DMS79 (cell line): Measurements from ENCODE around the gene POLR2E.
"Not testable (repeated sequence)": the region's sequence is repeated elsewhere in the genome, so short reads cannot be mapped to it uniquely, and the experiment has no call there.

Experiments
- DNase-seq: peaks from one replicate; lab custom pipeline; 2025; lab: John Stamatoyannopoulos, UW

The POLR2E gene

DNA sequence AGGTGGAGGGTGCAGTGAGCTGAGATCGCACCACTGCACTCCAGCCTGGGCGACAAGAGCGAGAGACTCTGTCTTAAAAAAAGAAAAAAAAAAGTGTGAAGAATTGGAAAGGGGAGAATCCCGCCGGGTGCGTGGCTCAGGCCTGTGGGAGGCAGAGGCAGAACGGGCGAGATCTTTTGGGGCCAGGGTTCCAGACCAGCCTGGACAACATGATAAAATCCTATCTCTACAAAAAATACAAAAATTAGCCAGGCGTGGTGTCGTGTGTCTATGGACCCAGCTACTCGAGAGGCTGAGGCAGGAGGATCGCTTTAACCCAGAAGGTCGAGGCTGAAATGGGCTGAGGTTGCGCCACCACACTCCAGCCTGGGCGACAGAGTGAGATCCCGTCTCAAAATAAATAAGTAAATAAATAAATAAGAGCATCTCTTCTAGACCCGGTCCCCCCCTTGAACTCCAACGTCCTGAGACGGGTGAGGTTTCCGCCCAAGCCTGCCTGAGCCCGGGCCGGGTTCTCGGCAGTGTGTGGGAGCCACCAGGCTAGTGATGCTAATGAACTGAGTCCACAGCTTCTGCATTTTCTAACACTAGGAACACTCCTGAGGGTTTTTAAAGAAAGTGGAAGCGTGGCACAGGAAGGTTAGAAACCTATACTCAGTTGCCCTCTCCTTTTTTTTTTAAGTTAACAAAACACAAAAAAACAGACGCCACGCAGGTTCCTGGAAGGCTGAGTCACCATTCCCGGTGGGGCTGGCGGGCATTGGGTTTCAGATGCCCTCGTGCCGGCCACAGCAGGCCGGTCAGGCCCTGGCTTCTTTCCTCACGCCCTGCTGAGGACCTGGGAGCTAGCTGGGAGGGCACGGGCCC is 30.7 kb upstream of the POLR2E start:
- no peak for DNase-seq

DNA sequence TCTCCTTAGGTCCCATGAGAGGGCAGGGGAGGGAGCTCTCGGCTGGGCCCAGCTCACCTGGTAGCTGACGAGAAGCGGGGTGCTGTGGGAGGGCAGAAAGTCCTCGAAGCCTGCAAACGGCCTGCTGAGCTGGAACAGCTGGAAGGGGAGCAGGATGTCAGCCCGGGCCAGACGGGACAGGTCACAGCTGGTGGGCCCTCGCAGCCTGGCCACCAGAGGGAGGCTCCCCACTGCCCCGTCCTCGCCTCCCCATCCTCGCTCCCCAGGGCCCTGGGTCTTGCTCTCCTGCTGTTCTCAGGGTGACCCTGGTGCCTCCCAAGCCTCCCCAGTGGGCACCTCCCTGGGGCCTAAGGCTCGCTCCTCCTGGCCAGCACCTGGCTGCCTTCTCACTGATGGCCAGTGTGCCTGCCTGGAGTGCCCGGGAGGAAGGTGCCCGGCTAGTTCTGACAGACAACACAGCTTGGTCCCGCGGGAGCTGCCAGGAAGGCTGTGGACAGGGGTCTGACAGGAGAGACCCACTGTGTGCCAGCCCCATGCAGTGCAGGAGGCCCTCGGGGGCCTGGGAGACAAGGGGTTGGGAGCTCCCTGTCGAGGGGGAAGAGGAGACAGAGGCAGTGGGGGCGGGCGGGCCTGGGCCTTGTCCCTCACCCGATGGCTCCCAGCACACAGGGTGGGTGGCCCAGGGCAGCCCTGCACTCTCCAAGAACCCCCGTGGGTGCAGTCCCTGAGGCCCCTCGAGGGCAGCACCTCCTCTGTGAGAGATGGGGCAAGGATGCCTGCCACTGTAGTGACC is 28.9 kb upstream of the POLR2E start:
- no peak for DNase-seq

DNA sequence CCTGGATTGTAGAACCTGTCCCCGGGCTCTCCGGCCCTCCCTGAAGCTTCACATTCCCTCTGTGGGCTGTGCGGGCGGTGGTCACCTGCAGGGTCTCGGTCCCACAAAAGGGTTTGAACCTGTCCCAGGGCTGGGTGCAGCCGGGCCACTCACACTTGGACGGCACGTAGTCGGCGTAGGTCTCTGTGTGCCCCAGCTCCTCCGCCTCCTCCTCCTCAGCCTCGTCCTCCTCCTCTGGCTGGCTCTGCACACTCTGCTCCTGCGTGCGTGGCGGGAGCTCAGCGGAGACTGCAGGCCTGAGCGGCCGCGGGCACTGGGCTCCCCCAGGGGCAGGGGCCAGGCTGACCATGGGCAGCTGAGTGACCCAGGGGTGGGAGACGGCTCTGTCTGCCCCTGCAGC is 28.2 kb upstream of the POLR2E start:
- DNase-seq = no peak

DNA sequence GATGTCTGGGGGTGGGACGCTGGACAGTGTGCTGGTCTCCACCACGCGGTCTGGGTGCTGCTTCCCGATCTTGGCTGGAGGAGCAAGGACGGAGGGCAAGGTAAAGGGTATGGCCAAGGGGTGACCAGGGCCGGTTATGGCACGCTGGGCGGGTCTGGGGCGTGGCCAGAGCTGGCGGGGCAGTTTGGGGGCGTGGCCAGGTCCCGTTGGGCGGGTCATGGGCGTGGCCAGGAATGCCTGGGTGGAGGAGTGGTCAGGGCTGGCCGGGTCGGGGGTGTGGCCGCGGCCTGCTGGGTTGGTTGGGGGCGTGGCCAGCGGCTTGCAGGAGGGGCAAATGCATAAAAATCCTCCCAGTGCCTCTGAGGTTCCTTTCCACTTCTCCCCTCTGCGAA is 27.8 kb upstream of the POLR2E start:
- DNase-seq = no peak

DNA sequence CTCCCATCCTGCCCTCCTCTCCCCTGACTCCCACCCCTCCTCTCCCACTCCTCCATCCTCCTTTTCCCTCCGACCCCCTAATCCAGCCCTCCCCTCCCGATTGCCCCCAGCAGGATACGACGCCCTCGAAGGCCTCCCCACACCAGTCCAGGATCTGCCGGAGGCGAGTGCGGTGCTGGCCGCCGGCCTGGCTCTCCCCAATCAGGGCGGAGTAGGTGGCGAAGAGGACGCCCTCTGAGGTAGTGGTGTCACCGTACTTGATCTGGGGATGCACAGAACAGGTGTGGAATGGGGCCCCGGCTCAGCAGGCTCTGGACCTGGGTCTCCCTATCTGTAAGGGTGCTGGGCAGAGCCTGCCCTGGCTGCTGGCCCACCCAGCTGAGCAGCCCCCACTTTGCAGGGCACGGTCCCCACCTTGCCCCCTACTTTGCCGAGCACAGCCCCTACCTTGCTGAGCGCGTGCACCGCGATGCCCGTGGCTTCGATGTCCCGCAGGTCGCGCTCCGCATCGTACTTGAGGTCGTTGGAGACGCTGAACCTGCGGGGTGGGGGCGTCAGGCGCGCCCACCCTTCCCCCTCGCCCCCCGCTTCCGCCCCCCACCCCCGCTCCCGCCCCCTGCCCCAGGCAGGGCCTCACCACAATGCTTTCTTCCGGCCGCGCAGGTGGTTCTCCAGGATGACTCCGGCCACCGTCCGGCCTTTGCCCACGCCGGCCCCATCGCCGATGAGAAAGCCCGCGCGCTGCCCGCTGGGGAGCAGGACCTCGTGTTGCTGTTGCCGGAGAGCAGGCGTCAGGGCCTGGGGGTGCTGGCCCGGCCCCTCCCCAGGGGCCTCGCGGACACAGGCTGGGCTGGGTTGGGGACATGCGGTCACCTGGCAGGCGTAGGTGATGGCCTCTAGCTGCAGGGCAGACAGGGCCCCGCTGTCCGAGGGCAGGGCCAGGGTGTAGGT is 27.1 kb upstream of the POLR2E start:
- no peak for DNase-seq

DNA sequence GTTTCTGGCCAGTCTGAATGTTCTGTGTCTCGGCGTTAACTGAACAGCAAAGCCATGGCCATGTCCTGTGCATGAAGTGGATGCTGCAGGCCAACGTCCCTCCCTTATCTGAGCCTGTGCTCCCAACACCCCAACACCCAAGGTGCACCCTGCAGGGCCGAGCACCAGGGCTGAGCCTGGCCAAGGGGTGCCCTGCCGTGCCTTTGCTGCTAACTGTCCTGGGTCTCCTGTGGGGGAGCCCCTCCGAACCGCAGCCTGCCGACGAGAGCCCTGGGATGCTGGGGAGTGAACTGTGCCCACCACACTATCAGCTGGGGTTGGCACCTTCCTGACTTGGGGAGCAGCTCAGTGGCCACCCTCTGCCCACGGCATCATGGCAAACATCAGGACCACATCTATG is 26.2 kb upstream of the POLR2E start:
- DNase-seq = no peak

DNA sequence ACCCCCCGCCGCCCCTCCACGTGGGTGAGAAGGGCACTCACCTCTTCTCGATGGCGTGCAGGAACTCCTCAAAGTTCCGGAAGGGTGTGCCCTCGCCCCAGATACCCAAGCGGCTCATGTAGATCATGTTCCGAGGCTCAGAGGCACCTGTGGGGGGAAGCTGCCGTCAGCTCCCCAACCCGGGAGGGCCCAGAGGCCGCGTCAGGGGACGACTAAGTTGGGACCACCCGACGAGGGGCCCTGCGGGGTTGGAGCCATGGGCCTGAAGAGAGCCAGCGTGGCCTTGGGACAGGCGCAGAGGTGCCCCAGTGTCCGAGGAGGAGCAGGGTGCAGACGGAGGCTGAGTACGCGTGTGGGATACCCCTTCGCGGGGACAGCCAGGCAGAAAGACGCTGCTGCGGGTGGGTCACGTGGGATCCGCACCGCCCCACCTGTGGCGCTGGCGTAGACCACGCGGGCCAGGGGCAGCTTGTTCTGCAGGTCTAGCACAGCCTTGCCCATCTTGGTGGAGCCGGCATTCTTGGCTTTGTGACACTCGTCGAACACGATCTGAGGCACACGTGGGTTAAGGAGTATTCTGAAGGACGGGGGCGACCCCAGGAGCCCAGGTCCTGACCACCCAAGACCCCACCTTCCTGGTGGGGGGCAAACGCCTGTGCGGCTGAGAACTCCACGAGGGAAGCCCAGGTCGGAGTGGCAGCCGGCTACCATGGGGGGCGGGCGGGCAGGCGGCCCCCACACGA is 24.5 kb upstream of the POLR2E start:
- no peak for DNase-seq

DNA sequence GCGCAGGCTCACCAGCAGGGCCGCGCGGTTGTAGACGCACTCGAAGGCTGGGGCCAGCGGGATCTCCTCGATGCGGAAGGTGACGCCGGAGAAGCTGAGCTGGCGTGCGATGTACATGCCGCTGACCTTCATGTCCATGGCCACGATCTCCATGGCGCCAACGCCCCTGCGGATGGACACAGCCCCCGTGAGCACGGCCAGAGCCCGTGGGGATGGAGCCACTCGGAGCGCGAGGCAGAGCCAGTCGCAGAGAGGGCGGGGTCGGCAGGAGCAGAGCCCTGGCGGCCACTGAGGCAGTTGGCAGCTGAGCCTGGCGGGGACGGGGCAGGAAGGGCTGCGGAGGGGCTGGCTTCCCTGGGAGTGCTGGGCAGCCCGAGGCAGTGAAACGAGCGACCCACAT is 23.8 kb upstream of the POLR2E start:
- no peak for DNase-seq

DNA sequence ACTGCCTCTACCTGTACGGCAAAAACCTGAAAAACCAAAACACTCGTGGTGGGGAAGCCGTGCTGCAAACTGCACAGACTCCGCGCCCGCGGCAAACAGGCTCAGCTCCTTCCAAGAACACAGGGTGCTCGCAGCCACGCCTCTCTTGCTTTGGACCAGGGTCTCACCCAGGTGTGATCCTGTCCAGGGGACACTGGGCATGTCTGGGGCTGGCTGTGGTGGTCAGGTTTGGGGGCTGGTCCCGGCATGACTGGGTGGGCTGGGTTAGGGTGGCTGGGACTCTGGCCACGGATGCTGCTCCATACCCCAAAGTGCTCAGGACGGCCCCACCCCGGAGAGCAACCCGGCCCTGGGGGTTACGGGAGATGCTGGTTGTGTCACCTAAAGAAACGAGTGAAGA is 22.5 kb upstream of the POLR2E start:
- no peak for DNase-seq

DNA sequence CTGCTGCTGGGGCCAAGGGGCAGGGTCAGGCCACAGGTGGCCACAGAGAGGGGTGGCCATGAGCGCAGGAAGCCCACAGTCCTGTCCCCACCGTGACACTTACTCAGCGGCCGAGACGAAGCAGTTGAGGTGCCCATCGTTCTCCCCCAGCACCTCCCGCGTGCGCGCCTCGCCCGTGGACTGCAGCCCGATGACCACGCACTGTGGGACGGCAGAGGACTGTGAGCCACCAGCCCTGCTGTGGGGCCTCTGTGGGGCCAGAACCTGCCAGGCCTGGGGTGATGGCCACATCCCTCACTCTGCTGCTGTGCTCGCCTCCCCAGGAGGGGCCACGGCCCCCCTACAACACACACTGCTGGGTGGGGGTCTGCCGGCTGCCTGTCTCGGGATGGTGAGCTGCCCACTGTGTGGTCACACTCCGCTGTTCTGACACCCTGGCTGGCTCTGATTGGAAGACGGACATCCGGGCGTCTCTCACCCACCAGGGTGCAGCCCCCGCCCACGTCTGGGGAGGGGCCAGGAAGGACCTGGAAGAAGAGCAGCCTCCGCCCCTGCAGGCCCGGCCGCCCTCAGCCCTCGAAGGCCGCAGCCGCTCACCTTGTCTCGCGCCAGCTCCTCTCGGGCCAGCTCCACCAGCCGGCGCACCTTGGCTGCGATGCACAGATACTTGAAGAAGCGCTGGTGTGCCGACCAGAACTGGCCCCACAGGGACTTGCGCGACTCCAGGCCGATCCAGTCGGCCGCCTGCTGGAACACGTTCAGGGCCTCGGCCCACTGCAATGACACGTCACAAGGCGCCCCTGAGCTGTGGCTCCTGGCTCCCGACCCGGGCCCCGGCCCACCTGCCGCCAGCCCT is 21.8 kb upstream of the POLR2E start:
- no peak for DNase-seq

DNA sequence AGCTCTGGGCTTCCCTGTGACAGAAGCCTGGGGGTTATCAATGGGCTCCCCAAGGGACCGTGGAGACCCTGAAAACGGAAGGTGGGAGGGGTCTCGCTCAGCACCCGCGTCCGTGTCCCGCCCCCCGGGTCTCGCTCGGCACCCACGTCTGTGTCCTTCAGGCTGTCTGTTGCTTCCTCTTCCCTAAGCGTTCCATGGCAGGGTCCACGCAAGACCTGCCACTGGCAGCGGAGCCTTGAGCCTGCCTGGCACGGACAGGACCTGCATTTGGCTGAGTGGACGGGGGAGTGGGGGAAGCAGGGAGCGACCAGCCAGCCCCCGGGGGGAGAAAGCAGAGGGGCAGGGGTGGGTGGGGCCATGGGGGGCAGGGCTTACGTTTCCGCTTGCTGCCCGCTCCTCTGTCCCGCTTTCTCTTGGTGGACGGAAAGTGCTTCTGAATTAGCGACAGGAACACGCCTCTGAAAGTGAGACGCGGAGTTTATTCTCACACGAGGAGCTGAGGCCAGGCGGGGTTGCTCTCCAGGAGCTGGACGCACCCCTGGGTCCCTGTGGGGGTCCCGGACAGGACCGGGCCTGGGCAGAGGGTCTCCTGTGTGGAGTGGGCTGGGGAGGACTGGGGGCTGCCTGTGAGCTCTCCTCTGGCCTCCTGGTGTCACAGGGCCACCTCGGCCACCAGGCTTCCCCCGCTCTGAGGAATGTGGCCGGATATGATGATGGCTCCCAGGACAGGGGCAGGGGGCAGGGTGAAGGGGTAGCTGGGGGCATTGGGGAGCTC is 20.7 kb upstream of the POLR2E start:
- no peak for DNase-seq

DNA sequence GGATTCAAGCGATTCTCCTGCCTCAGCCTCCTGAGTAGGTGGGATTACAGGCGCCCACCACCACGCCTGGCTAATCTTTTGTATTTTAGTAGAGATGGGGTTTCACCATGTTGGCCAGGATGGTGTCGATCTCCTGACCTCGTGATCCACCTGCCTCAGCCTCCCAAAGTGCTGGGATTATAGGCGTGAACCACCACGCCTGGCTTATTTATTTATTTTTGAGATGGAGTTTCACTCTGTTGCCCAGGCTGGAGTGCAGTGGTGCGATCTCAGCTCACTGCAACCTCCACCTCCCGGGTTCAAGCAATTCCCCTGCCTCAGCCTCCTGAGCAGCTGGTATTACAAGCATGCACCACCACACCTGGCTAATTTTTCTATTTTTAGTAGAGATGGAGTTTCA is 19.6 kb upstream of the POLR2E start:
- not testable (repeated sequence) for DNase-seq

DNA sequence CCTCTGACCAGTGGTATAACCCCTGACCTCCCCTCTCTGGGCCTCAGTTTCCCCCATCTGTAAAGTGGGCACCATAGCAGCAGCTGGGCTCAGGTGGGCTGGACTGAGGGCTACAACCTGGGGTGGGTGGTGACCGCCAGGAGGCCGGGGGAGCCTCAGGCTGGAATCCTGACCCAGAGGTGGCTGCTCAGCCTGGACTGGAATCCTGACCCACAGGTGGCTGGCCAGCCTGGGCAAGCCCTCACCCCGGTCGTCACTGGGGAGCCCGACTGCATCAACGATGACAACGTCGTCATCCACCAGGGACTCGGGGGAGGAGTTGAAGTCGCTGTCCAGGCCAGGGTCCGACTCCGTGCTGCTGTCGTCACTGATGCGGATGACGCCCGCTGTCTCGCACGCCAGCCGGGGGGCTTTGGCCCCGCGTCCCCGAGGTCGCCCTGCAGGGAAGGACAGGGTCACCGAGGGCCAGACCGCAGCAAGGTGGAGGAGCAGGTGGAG is 18.9 kb upstream of the POLR2E start:
- DNase-seq = no peak

DNA sequence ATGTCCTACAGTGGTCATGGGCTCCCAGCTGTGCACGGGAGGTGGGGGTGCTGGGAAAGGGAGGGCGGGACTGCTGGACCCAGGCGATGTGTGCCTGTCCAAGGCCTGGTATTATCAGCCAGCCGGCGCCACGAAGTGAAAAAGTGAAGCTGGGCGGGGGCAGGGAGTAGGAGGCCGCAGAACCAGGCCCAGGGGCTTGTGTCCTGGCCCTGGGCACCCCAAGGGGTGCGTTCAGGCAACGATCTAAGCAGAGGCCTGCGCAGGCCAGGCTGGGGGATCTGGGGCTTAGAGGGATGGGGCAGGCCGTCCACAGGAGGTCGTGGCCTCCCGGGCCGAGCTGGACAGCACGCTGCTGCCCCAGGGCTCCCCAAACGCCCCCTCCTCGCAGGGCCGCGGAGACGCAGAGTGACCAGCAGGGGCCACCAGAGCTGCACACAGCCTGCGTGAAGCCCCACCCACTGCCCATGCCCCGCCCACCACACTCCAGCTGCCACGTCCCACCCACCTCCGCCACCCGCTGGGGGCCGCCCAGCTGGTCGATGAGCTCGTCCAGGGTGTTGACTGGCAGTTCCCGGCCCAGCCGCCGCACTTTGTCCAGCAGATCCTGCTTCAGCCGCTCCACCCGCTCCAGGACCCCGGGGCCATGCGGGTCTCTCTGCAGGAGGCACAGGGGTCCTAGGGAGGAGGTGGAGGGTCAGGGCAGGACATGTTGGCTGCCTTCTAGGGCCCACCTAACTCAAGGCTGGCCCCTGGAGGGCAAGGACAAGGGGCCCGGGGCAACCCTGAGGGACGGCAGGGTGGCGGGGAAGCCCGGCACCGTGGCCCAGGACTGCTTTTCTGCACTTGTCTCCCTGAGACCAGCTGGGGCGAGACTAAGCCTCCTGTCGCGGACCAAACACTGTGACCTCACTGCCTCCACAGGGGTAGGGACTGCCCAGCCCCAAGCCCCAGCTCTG is 18.1 kb upstream of the POLR2E start:
- DNase-seq = no peak

DNA sequence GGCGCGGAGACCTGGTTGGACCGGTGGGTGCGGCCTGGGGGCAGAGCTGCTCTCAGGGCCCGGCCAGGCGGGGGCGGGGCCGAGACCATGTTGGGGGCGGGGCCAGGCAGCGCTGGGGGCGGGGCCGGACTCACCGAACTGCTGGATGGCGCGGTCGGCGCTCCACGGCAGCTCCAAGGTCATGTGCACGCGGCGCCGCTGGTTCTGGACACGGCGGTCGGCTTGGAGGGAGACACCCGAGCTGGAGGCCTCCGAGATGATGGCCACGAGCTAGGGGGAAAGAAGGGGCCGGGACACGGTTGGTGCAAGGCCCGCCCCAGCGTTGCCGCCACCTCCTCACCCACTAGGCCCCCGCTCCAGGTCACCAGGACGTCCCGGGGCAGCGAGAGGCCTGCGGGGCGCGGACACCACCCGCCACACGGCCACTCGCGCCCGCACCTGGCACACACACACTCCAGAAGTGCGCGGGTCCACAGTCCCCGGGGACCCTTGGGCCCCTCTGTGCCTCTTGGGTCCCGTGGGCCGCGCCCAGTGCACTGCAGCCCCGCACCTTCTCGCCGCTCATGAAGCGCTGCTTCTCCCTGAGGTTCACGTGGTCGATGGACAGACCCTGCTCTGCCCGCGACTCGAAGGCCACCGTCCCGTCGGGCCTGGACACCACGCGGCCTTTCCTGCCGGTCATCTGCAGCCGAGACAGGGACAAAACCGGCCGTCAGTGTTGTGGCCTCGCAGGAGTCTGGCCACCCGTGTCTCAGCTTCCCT is 17.3 kb upstream of the POLR2E start:
- DNase-seq = no peak

DNA sequence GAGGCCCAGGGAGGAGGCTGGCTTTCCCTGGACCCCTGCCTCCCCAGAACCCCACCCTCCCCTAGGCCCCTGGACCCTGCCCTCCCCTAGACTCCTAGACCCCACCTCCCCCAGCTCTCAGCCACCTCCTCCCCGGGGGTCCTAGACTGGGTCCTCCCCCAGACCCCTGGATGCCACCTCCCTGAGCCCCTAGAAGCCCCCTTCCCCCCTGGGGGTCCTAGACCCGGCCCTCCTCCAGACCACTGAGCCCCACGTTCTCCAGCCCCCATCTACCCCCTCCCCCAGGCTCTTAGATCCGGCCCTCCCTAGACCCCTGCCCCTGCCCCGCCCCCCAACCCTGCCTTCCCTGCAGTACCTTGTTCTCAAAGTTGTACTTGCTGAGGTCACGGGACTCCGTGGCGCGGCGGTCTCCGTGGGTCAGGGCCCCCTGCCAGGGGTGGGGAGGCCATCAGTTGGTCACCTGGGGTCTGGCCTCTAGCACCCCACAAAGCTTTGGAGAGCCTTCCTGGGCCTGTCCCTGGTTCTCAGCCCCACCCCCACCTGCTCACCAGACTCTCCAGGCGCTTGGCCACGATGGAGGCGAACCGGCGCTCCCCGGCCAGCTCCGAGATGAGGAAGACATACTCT is 16.6 kb upstream of the POLR2E start:
- no peak for DNase-seq
